ENCODE results near the gene MT1E. TPM values are rescaled to one million over a fixed set of nuclear protein-coding genes. Genes with fewer than 3 reads are reported as not detected.

MT1E gene
- total RNA-seq, 1 experiment from 2014 or later: 383 TPM

DNA sequence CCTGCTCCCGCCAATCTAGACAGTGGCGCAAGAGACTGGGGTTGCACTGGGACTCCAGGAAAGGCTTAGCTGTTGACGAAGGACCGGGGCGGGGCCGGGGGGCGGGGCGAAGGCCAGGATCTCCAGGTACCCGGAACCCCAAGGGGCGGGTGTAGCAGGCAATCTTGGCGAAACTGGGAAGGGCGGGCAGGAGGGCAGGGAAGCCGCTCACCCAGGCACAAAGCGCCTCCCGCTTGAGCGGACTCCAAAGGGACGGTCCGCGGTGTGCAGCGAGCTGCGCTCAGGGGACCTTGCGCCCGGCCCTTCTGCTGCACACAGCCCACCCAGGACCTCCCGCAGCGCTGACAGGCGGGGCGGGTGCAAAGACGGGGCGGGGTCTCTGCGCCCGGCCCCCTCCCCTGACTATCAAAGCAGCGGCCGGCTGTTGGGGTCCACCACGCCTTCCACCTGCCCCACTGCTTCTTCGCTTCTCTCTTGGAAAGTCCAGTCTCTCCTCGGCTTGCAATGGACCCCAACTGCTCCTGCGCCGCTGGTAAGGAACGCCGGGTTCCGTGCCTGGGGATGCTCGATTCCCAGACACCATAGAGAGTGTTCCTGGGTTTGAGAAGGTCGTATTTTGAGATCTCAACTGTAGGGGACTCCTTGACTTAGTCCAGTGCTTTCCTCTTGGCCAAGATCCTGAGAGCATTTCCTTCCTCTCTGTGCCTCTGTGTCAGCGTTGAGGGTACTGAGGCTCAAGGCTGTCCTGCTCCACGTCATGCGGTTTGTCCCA, 32.2 kb downstream of the MT1E start, which contains the start of gene MT1F:
TSS of gene MT1F (plus strand) at position 405 of the 772 bp plus-strand sequence. CDS start at position 505, 100 bp downstream.
- intact Hi-C loops (cut with micrococcal nuclease): loop anchor here (2.0 kb wide), 1 partner anchor 25 kb away; the partner anchor contains the start of gene MT1X
- Histone ChIP-seq H3K4me3 (replicated peaks in 1 of 2; ENCODE audit: low read depth in 1 of 2, low read length in 2 of 2) (peak within 1 kb of the TSS; percentile 47 to 55), H3K27ac (ENCODE audit: low read depth, low read length) (no peak within 1 kb of the TSS; the same call in 1 of the 2 replicates), H3K4me2 (ENCODE audit: low read length) (peak within 1 kb of the TSS; percentile 80), H3K4me1 (ENCODE audit: control insufficient read depth in 1 of 2, insufficient read depth in 2 of 2, low read length in 2 of 2) (peaks cover 26 to 54% of the 10 kb centered on the region in 2 experiments), H3K9me3 (ENCODE audit: control insufficient read depth in 1 of 2, insufficient read depth in 1 of 2, low read depth in 1 of 2, low read length in 2 of 2) (no peaks in the 10 kb centered on the region), H3K79me2 (ENCODE audit: insufficient read depth, low read length) (no peaks in the 10 kb centered on the region), H3K9ac (ENCODE audit: low read length) (peak within 1 kb of the TSS; percentile 46), H3K36me3 (ENCODE audit: control insufficient read depth in 1 of 2, insufficient read depth in 2 of 2, low read length in 2 of 2) (no peaks in the 10 kb centered on the region), H3K27me3 (ENCODE audit: insufficient read depth, low read length) (no peaks in the 10 kb centered on the region), H3K9me2 (ENCODE audit: insufficient read depth) (no peaks in the 10 kb centered on the region), H4K20me1 (ENCODE audit: insufficient read depth) (no peaks in the 10 kb centered on the region), H2AFZ (ENCODE audit: low read depth, low read length, poor library complexity, severe bottlenecking) (peak within 1 kb of the TSS; percentile 91)
- TF ChIP-seq, protein P1, sequence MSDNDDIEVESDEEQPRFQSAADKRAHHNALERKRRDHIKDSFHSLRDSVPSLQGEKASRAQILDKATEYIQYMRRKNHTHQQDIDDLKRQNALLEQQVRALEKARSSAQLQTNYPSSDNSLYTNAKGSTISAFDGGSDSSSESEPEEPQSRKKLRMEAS (IDR thresholded peaks at IDR 0.05): no peak; the same call in 1 of the 2 replicates
- TF ChIP-seq CEBPB (IDR thresholded peaks at IDR 0.05; ENCODE audit: low read depth): peak; percentile 88
- TF ChIP-seq POLR2AphosphoS5 (IDR thresholded peaks at IDR 0.05; ENCODE audit: low read depth, low read length): peak; percentile 73
- peak; percentile 37 for TF ChIP-seq RAD21 (IDR thresholded peaks at IDR 0.05; ENCODE audit: low read depth)
- no peak for TF ChIP-seq FOSL1 (IDR thresholded peaks at IDR 0.05; ENCODE audit: low read depth)
- TF ChIP-seq SP1 (IDR thresholded peaks at IDR 0.05; ENCODE audit: low read depth): peak; percentile 59
- no TSS peak for BruUV-seq (replicated peaks)
- POLR2A ChIA-PET: interaction anchor here (0.6 to 3.8 kb wide), 6 partner anchors 30 to 61 kb away, joined by 3 to 17 read pairs (median 4); partner anchors contain the start of genes MT1E and MT2A
- ATAC-seq (peak; percentile 87), DNase-seq (ENCODE audit: low read depth, low spot score) (peak; percentile 83)
- RAD21 ChIA-PET (ENCODE audit: low non-redundant PET in 1 of 2, low total read pairs in 2 of 2, uncharacterized antibody in 2 of 2, unreplicated experiment in 2 of 2): no interaction called here
- CTCF ChIA-PET: no interaction called here

- Histone ChIP-seq H3K4me3 (replicated peaks in 1 of 2; ENCODE audit: low read depth in 1 of 2, low read length in 2 of 2) (peak overlapping the region in 1 of 2 experiments; percentile 55; a peak in 2 of 4 replicates), H3K9ac (ENCODE audit: low read length) (peak overlapping the region; percentile 46; the same call in 1 of the 2 replicates), H3K27me3 (ENCODE audit: insufficient read depth, low read length) (no peaks in the 10 kb centered on the region), H2AFZ (ENCODE audit: low read depth, low read length, poor library complexity, severe bottlenecking) (no peak overlapping the region), H3K36me3 (ENCODE audit: control insufficient read depth in 1 of 2, insufficient read depth in 2 of 2, low read length in 2 of 2) (no peaks in the 10 kb centered on the region), H3K9me2 (ENCODE audit: insufficient read depth) (no peaks in the 10 kb centered on the region), H3K27ac (ENCODE audit: low read depth, low read length) (no peak overlapping the region; the same call in 1 of the 2 replicates), H3K4me2 (ENCODE audit: low read length) (peak overlapping the region; percentile 80), H4K20me1 (ENCODE audit: insufficient read depth) (no peaks in the 10 kb centered on the region), H3K79me2 (ENCODE audit: insufficient read depth, low read length) (no peaks in the 10 kb centered on the region), H3K4me1 (ENCODE audit: control insufficient read depth in 1 of 2, insufficient read depth in 2 of 2, low read length in 2 of 2) (peaks cover 19 to 48% of the 10 kb centered on the region in 2 experiments), H3K9me3 (ENCODE audit: control insufficient read depth in 1 of 2, insufficient read depth in 1 of 2, low read depth in 1 of 2, low read length in 2 of 2) (no peaks in the 10 kb centered on the region)
- ChIA-PET CTCF (no interaction called here), POLR2A (interaction anchor here (1.0 to 3.8 kb wide), 2 partner anchors 32 to 50 kb away, joined by 3 to 17 read pairs; partner anchors contain the start of genes MT1E and MT2A), RAD21 (ENCODE audit: low non-redundant PET in 1 of 2, low total read pairs in 2 of 2, uncharacterized antibody in 2 of 2, unreplicated experiment in 2 of 2) (no interaction called here)
- BruUV-seq (replicated peaks): no TSS peak
- no peak for ATAC-seq
- no peak for DNase-seq (ENCODE audit: low read depth, low spot score)
- intact Hi-C loops (cut with micrococcal nuclease): no loop called here
- TF ChIP-seq CTCF (IDR thresholded peaks at IDR 0.05 in 2 of 3, conservative IDR thresholded peaks at IDR 0.05 in 1 of 3; ENCODE audit: borderline replicate concordance in 1 of 3, insufficient read depth in 1 of 3, low read depth in 2 of 3, low read length in 2 of 3) (no peak), ZFX (IDR thresholded peaks at IDR 0.05) (no peak), CEBPB (IDR thresholded peaks at IDR 0.05; ENCODE audit: low read depth) (no peak), SP1 (IDR thresholded peaks at IDR 0.05; ENCODE audit: low read depth) (no peak), ZNF274 (IDR thresholded peaks at IDR 0.05; ENCODE audit: low read depth, low read length) (no peak), EZH2phosphoT487 (IDR thresholded peaks at IDR 0.05; ENCODE audit: borderline replicate concordance) (no peak), CBX3 (IDR thresholded peaks at IDR 0.05; ENCODE audit: low read depth) (no peak), RAD21 (IDR thresholded peaks at IDR 0.05; ENCODE audit: low read depth) (no peak), EGR1 (IDR thresholded peaks at IDR 0.05; ENCODE audit: low read depth) (no peak)
- TF ChIP-seq, protein P2, sequence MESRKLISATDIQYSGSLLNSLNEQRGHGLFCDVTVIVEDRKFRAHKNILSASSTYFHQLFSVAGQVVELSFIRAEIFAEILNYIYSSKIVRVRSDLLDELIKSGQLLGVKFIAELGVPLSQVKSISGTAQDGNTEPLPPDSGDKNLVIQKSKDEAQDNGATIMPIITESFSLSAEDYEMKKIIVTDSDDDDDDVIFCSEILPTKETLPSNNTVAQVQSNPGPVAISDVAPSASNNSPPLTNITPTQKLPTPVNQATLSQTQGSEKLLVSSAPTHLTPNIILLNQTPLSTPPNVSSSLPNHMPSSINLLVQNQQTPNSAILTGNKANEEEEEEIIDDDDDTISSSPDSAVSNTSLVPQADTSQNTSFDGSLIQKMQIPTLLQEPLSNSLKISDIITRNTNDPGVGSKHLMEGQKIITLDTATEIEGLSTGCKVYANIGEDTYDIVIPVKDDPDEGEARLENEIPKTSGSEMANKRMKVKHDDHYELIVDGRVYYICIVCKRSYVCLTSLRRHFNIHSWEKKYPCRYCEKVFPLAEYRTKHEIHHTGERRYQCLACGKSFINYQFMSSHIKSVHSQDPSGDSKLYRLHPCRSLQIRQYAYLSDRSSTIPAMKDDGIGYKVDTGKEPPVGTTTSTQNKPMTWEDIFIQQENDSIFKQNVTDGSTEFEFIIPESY (IDR thresholded peaks at IDR 0.05; ENCODE audit: extremely low read depth, insufficient replicate concordance, low read length): no peak
These were observed 32.8 kb downstream of the MT1E start for GRCh38 chr16:56658327-56658875.
